H1 (cell line): ENCODE data around the gene KRT23. TPM values are rescaled to one million over a fixed set of nuclear protein-coding genes. Genes with fewer than 3 reads are reported as not detected.

ENCODE experiments used
- ASH2L ChIP-seq: fragments of 200-600, 300-600 bp; sonication (generic); IDR thresholded peaks from one replicate; pipeline ENCODE4 v1.7.1; 2017; ENCODE audit warnings: low read length
- BRCA1 ChIP-seq: IDR thresholded peaks from 2 replicates; pipeline ENCODE4 v1.6.1; 2012; ENCODE audit warnings: low read depth, low read length, improper control_type of control experiment
- CHD7 ChIP-seq: fragments of 300-600 bp; sonication (generic); IDR thresholded peaks from 2 replicates; pipeline ENCODE4 v1.7.1; 2012; ENCODE audit warnings: low read length, moderate library complexity, mild to moderate bottlenecking, inconsistent platforms; ENCODE audit not compliant: insufficient replicate concordance
- KDM1A ChIP-seq: fragments of 200-600, 300-600 bp; sonication (generic); IDR thresholded peaks from 2 replicates; pipeline ENCODE4 v1.7.1; 2016; ENCODE audit warnings: mild to moderate bottlenecking, low read length, borderline replicate concordance
- KDM4A ChIP-seq: IDR thresholded peaks from one replicate; pipeline ENCODE4 v1.7.1; 2012; ENCODE audit warnings: low read depth, mild to moderate bottlenecking, moderate library complexity, low read length, inconsistent platforms; ENCODE audit not compliant: severe bottlenecking
- POLR2AphosphoS5 ChIP-seq: IDR thresholded peaks from 2 replicates; pipeline ENCODE4 v1.6.1; 2011; ENCODE audit warnings: low read depth, low read length
- SIRT6 ChIP-seq: IDR thresholded peaks from one replicate; pipeline ENCODE4 v1.7.1; 2012; ENCODE audit warnings: low read length, inconsistent platforms
- TCF12 ChIP-seq: IDR thresholded peaks from 2 replicates; pipeline ENCODE4 v1.6.1; 2011; ENCODE audit warnings: low read depth, mild to moderate bottlenecking, low read length
- polyA plus RNA-seq, 7 experiments: library from polyadenylated mRNA; depleted of rRNA in 3 of 7; stranded (reverse) in 5 of 7; unstranded in 2 of 7; fragments of >200 nt in 5 of 7; fragments of 200-250 nt in 2 of 7; gene quantifications; 1 replicate in 5 of 7; 2 replicates in 1 of 7; 4 replicates in 1 of 7; pipeline versions ENCODE4 v1.2.1 to v1.2.3, GENCODE V29; 2011 to 2013; ENCODE audit warnings: missing spikeins in 2 of 7, mixed read lengths in 2 of 7
- total RNA-seq: library from RNA; stranded (reverse); fragmentation: NEBNext Ultra II Directional; extraction: Animal tissue kit (Norgen Biotek cat#: 25700); gene quantifications from 2 replicates; pipeline ENCODE4 v1.2.1, GENCODE V29; 2021

KRT23 gene
- total and polyA plus RNA-seq, 2 of the 8 experiments (the other 6 are each of a cell fraction or from before 2014, with no cell fraction given) = not detected

- TF ChIP-seq POLR2AphosphoS5 (no peak), ASH2L (no peak), CHD7 (no peak), SIRT6 (no peak), BRCA1 (no peak), TCF12 (no peak), KDM4A (no peak), KDM1A (no peak)
Observed at GRCh38 chr17:40980596-40980995, 43.1 kb upstream of the KRT23 start (continued).
